Measurements from ENCODE around the gene PLIN3. TPM values are rescaled to one million over a fixed set of nuclear protein-coding genes. Genes with fewer than 3 reads are reported as not detected.

Gene PLIN3
- total and polyA plus RNA-seq, 9 of the 15 experiments (the other 6 are each of a cell fraction or from before 2014, with no cell fraction given) = 7.5 to 75.6 (median 43.1) TPM

- TF ChIP-seq, protein P1, sequence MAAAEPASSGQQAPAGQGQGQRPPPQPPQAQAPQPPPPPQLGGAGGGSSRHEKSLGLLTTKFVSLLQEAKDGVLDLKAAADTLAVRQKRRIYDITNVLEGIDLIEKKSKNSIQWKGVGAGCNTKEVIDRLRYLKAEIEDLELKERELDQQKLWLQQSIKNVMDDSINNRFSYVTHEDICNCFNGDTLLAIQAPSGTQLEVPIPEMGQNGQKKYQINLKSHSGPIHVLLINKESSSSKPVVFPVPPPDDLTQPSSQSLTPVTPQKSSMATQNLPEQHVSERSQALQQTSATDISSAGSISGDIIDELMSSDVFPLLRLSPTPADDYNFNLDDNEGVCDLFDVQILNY (CRISPR knock-in tag; IDR thresholded peaks at IDR 0.05) = no peak
- TF ChIP-seq FOSL1 (tag; conservative IDR thresholded peaks at IDR 0.05) = no peak
- TF ChIP-seq EGR1 (conservative IDR thresholded peaks at IDR 0.05) = no peak
- TF ChIP-seq, protein P2, sequence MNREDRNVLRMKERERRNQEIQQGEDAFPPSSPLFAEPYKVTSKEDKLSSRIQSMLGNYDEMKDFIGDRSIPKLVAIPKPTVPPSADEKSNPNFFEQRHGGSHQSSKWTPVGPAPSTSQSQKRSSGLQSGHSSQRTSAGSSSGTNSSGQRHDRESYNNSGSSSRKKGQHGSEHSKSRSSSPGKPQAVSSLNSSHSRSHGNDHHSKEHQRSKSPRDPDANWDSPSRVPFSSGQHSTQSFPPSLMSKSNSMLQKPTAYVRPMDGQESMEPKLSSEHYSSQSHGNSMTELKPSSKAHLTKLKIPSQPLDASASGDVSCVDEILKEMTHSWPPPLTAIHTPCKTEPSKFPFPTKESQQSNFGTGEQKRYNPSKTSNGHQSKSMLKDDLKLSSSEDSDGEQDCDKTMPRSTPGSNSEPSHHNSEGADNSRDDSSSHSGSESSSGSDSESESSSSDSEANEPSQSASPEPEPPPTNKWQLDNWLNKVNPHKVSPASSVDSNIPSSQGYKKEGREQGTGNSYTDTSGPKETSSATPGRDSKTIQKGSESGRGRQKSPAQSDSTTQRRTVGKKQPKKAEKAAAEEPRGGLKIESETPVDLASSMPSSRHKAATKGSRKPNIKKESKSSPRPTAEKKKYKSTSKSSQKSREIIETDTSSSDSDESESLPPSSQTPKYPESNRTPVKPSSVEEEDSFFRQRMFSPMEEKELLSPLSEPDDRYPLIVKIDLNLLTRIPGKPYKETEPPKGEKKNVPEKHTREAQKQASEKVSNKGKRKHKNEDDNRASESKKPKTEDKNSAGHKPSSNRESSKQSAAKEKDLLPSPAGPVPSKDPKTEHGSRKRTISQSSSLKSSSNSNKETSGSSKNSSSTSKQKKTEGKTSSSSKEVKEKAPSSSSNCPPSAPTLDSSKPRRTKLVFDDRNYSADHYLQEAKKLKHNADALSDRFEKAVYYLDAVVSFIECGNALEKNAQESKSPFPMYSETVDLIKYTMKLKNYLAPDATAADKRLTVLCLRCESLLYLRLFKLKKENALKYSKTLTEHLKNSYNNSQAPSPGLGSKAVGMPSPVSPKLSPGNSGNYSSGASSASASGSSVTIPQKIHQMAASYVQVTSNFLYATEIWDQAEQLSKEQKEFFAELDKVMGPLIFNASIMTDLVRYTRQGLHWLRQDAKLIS (CRISPR knock-in tag; IDR thresholded peaks at IDR 0.05) = no peak
- no peak for TF ChIP-seq ZNF436 (CRISPR knock-in tag; IDR thresholded peaks at IDR 0.05)
- TF ChIP-seq, protein P3, sequence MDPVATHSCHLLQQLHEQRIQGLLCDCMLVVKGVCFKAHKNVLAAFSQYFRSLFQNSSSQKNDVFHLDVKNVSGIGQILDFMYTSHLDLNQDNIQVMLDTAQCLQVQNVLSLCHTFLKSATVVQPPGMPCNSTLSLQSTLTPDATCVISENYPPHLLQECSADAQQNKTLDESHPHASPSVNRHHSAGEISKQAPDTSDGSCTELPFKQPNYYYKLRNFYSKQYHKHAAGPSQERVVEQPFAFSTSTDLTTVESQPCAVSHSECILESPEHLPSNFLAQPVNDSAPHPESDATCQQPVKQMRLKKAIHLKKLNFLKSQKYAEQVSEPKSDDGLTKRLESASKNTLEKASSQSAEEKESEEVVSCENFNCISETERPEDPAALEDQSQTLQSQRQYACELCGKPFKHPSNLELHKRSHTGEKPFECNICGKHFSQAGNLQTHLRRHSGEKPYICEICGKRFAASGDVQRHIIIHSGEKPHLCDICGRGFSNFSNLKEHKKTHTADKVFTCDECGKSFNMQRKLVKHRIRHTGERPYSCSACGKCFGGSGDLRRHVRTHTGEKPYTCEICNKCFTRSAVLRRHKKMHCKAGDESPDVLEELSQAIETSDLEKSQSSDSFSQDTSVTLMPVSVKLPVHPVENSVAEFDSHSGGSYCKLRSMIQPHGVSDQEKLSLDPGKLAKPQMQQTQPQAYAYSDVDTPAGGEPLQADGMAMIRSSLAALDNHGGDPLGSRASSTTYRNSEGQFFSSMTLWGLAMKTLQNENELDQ (CRISPR knock-in tag; IDR thresholded peaks at IDR 0.05; ENCODE audit: borderline replicate concordance) = no peak
- peak; percentile 61 for TF ChIP-seq PKNOX1 (IDR thresholded peaks at IDR 0.05)
- no peak for TF ChIP-seq ERF (CRISPR knock-in tag; IDR thresholded peaks at IDR 0.05)
- no peak for TF ChIP-seq SMARCE1 (IDR thresholded peaks at IDR 0.05)
- no peak for TF ChIP-seq RFX5 (IDR thresholded peaks at IDR 0.05; ENCODE audit: low read depth, low read length)
- TF ChIP-seq USF1 (CRISPR knock-in tag; IDR thresholded peaks at IDR 0.05) = no peak
- TF ChIP-seq ZNF347 (CRISPR knock-in tag; IDR thresholded peaks at IDR 0.05; ENCODE audit: low read depth) = no peak
- TF ChIP-seq ZNF224 (CRISPR knock-in tag; IDR thresholded peaks at IDR 0.05) = no peak
- peak; percentile 23 for TF ChIP-seq SAP30 (IDR thresholded peaks at IDR 0.05; ENCODE audit: borderline replicate concordance, insufficient read depth, low read depth, low read length, poor library complexity, severe bottlenecking)
- no peak for TF ChIP-seq PCBP1 (IDR thresholded peaks at IDR 0.05; ENCODE audit: low read depth, low read length, poor library complexity, severe bottlenecking)
- no peak for TF ChIP-seq YY1 (IDR thresholded peaks at IDR 0.05; ENCODE audit: borderline replicate concordance in 1 of 3, control insufficient read depth in 1 of 3, extremely low read depth in 1 of 3, insufficient read depth in 3 of 3, insufficient read length in 1 of 3, insufficient replicate concordance in 2 of 3, low read depth in 1 of 3, low read length in 2 of 3)
- TF ChIP-seq XRCC4 (IDR thresholded peaks at IDR 0.05; ENCODE audit: extremely low read depth, insufficient read depth, insufficient read length) = no peak
These were observed 43.3 kb upstream of the PLIN3 start (continued) for GRCh38 chr19:4910594-4911281.

Measured in K562 (cell line).